Heart left ventricle (tissue), 13 donors: ENCODE data around the gene SRGAP2B.
"Not testable (repeated sequence)": the region's sequence is repeated elsewhere in the genome, so short reads cannot be mapped to it uniquely, and the experiment has no call there.

Experiments
- POLR2A ChIP-seq, 2 donors: fragments of 450-650 bp; IDR thresholded peaks; one replicate each; pipeline ENCODE4 v1.6.1; 2017; ENCODE audit warnings: antibody characterized with exemption in 2 of 2, mild to moderate bottlenecking in 2 of 2, moderate library complexity in 2 of 2
- TF ChIP-seq, protein P1 (sequence below), 12 donors: fragments of 200-600 bp; sonication (generic) in 4 of 12; IDR thresholded peaks; one replicate each; pipeline versions ENCODE4 v1.5.0 to v1.8.0; 2018 to 2022; ENCODE audit warnings: antibody characterized with exemption in 12 of 12, mild to moderate bottlenecking in 5 of 12
- donor health status: ischemic (EF 13 %, LVEDD 7.1; RV severe dilation, severe dysfunction).
- donor health status: DM: no; HTN: yes; CAD: no.
- donor health status: DM: no; HTN: no; CAD: no.
- donor health status: ischemic (EF 25% LVEDD 6.9; RV normal size, moderate dysfunction).
- donor health status: ischemic (EF 25% LVEDD 5.7; RV mildly dilated, moderate dysfunction).
- donor health status: ischemic (EF 35%, LVEDD 5.7; RV mildly dilated, moderate dysfunction).
- donor health status: nonischemic (EF 11% LVEDD 7.7; RV severe dilation, severe dysfunction).
- donor health status: DM: yes; HTN: yes; CAD: no.
- donor health status: PGD.
- donor health status: ischemic (EF 29% LVEDD 5.4; RV normal size, mild dysfunction).
- donor health status: nonischemic (EF 23%, LVEDD 6.1; RV moderate dilation, normal function).

DNA sequence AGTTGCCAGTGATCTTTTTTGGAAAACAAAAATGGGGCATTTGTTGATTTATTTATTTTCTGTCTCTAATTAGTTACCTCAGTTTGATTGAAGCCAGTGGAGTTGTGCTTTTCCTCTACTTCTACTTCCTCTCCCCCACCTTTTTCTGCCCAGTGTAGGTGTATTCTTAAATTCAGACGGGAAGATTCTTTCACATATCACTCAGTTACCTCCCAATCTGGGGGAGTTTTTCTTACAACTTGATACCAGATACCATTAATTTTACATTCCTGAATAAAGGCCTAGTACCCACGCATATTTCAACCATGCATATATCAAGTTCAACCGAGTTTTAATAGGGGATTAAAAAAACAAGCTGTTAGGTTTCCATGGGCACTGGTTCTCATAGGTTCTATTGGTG, 16.5 kb upstream of the SRGAP2B start:
- TF ChIP-seq, protein P1, sequence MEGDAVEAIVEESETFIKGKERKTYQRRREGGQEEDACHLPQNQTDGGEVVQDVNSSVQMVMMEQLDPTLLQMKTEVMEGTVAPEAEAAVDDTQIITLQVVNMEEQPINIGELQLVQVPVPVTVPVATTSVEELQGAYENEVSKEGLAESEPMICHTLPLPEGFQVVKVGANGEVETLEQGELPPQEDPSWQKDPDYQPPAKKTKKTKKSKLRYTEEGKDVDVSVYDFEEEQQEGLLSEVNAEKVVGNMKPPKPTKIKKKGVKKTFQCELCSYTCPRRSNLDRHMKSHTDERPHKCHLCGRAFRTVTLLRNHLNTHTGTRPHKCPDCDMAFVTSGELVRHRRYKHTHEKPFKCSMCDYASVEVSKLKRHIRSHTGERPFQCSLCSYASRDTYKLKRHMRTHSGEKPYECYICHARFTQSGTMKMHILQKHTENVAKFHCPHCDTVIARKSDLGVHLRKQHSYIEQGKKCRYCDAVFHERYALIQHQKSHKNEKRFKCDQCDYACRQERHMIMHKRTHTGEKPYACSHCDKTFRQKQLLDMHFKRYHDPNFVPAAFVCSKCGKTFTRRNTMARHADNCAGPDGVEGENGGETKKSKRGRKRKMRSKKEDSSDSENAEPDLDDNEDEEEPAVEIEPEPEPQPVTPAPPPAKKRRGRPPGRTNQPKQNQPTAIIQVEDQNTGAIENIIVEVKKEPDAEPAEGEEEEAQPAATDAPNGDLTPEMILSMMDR (IDR thresholded peaks at IDR 0.05): not testable (repeated sequence)
- TF ChIP-seq POLR2A (IDR thresholded peaks at IDR 0.05): not testable (repeated sequence)
